ENCODE results near the gene MSRB1.

Gene MSRB1

DNA sequence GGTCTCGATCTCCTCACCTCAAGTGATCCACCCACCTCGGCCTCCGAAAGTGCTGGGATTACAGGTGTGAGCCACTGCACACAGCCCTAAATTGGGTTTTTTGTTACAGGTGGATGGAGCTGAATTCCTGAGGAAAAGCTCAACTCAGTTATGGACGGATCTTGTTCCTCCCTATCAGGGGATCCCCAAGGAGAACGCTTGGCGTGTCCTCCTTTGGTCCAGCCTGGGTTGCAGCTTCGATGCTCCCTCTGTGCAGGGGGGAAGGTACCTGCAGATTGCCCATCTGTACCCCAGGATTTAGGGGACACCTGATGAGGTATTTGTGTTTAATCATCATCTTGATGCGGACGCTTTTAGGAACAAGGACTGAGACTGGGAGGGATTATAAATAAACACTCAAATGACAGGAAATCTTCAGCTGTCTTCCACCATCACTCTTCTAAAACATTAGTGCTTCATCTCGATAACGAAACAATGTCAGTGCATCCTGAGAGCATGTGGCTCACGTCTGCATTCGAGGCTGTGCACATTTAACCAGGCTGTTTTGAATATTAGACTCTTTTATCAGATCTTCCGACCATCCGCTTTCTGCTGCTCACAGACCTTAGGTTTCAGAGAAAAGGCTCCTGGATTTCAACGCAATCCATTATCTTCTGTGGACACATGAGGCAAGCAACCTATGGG, 52.8 kb downstream of the MSRB1 start:
- DNase-seq (ENCODE audit: low read depth) = no peak
- TF ChIP-seq, protein P1, sequence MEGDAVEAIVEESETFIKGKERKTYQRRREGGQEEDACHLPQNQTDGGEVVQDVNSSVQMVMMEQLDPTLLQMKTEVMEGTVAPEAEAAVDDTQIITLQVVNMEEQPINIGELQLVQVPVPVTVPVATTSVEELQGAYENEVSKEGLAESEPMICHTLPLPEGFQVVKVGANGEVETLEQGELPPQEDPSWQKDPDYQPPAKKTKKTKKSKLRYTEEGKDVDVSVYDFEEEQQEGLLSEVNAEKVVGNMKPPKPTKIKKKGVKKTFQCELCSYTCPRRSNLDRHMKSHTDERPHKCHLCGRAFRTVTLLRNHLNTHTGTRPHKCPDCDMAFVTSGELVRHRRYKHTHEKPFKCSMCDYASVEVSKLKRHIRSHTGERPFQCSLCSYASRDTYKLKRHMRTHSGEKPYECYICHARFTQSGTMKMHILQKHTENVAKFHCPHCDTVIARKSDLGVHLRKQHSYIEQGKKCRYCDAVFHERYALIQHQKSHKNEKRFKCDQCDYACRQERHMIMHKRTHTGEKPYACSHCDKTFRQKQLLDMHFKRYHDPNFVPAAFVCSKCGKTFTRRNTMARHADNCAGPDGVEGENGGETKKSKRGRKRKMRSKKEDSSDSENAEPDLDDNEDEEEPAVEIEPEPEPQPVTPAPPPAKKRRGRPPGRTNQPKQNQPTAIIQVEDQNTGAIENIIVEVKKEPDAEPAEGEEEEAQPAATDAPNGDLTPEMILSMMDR (conservative IDR thresholded peaks at IDR 0.05; ENCODE audit: control insufficient read depth, insufficient read depth, low read depth, low read length) = no peak
- H3K4me3 ChIP-seq (ENCODE audit: control insufficient read depth, low read depth, low read length) = no peak overlapping the region
